ENCODE results near the gene HOXA5.

HOXA5 gene

DNA sequence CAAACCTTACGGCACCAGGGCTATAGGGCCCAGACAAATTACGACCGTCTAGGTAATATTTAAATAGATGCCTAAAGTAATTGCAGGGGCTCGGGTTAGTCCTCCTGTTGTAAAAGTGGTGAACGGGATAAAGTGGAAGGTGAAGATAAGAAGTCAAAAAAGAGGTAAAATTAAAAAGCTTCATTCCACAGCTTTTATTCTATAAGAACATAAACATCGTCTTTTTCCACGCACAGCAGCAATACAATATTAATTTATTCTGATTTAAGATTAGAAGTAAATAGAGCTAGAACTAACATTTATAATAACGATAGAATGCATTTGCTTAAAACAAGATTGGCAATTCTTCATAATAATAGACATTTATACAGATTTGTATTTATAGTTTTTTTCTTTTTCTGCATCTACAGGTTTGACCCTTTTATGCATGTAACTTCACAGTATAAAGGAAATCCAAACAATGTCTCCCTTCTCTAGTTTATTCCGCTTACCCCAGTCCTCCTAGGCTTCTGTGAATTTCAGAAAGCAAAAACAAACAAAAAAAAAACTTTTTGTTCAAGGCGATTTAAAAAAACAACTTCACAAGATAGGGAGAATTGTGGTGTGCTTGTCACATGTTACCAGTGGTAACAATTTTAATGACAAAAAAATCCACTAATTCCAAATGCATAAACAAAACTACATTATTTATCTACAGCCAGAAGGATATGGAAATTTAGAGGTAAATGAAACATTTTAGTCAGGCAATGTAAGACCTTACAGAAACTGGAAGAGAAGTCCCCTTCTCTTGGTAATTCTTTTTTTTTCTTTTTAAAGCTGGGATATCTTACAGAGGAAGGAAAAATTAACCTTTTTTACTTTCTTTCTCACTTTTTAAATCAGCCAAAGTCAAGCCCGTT lies 27.2 kb upstream of the HOXA5 start:
- TF ChIP-seq, protein P1, sequence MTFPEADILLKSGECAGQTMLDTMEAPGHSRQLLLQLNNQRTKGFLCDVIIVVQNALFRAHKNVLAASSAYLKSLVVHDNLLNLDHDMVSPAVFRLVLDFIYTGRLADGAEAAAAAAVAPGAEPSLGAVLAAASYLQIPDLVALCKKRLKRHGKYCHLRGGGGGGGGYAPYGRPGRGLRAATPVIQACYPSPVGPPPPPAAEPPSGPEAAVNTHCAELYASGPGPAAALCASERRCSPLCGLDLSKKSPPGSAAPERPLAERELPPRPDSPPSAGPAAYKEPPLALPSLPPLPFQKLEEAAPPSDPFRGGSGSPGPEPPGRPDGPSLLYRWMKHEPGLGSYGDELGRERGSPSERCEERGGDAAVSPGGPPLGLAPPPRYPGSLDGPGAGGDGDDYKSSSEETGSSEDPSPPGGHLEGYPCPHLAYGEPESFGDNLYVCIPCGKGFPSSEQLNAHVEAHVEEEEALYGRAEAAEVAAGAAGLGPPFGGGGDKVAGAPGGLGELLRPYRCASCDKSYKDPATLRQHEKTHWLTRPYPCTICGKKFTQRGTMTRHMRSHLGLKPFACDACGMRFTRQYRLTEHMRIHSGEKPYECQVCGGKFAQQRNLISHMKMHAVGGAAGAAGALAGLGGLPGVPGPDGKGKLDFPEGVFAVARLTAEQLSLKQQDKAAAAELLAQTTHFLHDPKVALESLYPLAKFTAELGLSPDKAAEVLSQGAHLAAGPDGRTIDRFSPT (tag by site-specific recombination; IDR thresholded peaks at IDR 0.05), result no peak
- TF ChIP-seq, protein P2, sequence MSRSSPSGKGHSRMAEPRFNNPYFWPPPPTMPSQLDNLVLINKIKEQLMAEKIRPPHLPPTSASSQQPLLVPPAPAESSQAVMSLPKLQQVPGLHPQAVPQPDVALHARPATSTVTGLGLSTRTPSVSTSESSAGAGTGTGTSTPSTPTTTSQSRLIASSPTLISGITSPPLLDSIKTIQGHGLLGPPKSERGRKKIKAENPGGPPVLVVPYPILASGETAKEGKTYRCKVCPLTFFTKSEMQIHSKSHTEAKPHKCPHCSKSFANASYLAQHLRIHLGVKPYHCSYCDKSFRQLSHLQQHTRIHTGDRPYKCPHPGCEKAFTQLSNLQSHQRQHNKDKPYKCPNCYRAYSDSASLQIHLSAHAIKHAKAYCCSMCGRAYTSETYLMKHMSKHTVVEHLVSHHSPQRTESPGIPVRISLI (tag by site-specific recombination; IDR thresholded peaks at IDR 0.05), result peak; percentile 28; the same call in 1 of the 2 replicates
- no peak for TF ChIP-seq ZNF2 (tag by site-specific recombination; IDR thresholded peaks at IDR 0.05)
- TF ChIP-seq ZNF510 (tag by site-specific recombination; IDR thresholded peaks at IDR 0.05; ENCODE audit: insufficient replicate concordance), result no peak
- TF ChIP-seq PRDM1 (tag by site-specific recombination; IDR thresholded peaks at IDR 0.05), result peak; percentile 54
- TF ChIP-seq, protein P3, sequence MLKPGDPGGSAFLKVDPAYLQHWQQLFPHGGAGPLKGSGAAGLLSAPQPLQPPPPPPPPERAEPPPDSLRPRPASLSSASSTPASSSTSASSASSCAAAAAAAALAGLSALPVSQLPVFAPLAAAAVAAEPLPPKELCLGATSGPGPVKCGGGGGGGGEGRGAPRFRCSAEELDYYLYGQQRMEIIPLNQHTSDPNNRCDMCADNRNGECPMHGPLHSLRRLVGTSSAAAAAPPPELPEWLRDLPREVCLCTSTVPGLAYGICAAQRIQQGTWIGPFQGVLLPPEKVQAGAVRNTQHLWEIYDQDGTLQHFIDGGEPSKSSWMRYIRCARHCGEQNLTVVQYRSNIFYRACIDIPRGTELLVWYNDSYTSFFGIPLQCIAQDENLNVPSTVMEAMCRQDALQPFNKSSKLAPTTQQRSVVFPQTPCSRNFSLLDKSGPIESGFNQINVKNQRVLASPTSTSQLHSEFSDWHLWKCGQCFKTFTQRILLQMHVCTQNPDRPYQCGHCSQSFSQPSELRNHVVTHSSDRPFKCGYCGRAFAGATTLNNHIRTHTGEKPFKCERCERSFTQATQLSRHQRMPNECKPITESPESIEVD (tag by site-specific recombination; IDR thresholded peaks at IDR 0.05), result peak; percentile 94
- no peak for TF ChIP-seq ZNF114 (tag by site-specific recombination; IDR thresholded peaks at IDR 0.05)
- peak; percentile 29; the same call in 1 of the 2 replicates for TF ChIP-seq KLF10 (tag by site-specific recombination; IDR thresholded peaks at IDR 0.05)
- peaks cover 8 to 24% of the 10 kb centered on the region in 2 experiments for H3K36me3 ChIP-seq (ENCODE audit: control insufficient read depth in 2 of 2, insufficient read depth in 1 of 2, low read length in 2 of 2)
- POLR2A ChIA-PET, result interaction anchor here (1.0 to 11.2 kb wide), 17 partner anchors 8 to 1315 kb away, joined by 3 to 237 read pairs (median 6); partner anchors contain the start of genes HOXA11, HOXA13 and HOXA7
- peak overlapping the region; percentile 76 for H3K4me3 ChIP-seq (ENCODE audit: low read depth, low read length)
- peaks cover 14% of the 10 kb centered on the region for H3K4me1 ChIP-seq (ENCODE audit: control insufficient read depth, insufficient read depth, low read length)
- H3K9me3 ChIP-seq (ENCODE audit: control insufficient read depth, insufficient read depth, low read depth, low read length), result no peaks in the 10 kb centered on the region
- peak overlapping the region; percentile 100 for H3K27ac ChIP-seq (ENCODE audit: extremely low read depth, low read depth, low read length)
- CTCF ChIA-PET, result interaction anchor here (0.8 to 1.9 kb wide), 7 partner anchors 9 to 317 kb away, joined by 3 to 15 read pairs (median 4); no protein-coding TSS in a partner anchor

- H3K4me1 ChIP-seq (ENCODE audit: control insufficient read depth, insufficient read depth, low read length), result peaks cover 8% of the 10 kb centered on the region; the same call in 1 of the 2 replicates
- CTCF ChIA-PET, result interaction anchor here (0.8 to 1.9 kb wide), 5 partner anchors 9 to 20 kb away, joined by 3 to 15 read pairs (median 4); no protein-coding TSS in a partner anchor
- H3K27ac ChIP-seq (ENCODE audit: extremely low read depth, low read depth, low read length), result peak overlapping the region; percentile 100
- H3K9me3 ChIP-seq (ENCODE audit: control insufficient read depth, insufficient read depth, low read depth, low read length), result no peaks in the 10 kb centered on the region
- peak overlapping the region; percentile 76 for H3K4me3 ChIP-seq (ENCODE audit: low read depth, low read length)
- POLR2A ChIA-PET, result interaction anchor here (1.0 to 11.2 kb wide), 16 partner anchors 7 to 1314 kb away, joined by 3 to 237 read pairs (median 8); partner anchors contain the start of genes HOXA11, HOXA13 and HOXA7
- H3K36me3 ChIP-seq (ENCODE audit: control insufficient read depth in 2 of 2, insufficient read depth in 1 of 2, low read length in 2 of 2), result peaks cover 8 to 28% of the 10 kb centered on the region in 2 experiments
- TF ChIP-seq ZNF785 (tag by site-specific recombination; IDR thresholded peaks at IDR 0.05), result no peak
- peak; percentile 92 for TF ChIP-seq GLIS2 (tag by site-specific recombination; IDR thresholded peaks at IDR 0.05)
- TF ChIP-seq ZNF626 (tag by site-specific recombination; IDR thresholded peaks at IDR 0.05), result no peak
- TF ChIP-seq, protein P2 (tag by site-specific recombination; IDR thresholded peaks at IDR 0.05), result no peak
- no peak for TF ChIP-seq ZNF341 (tag by site-specific recombination; IDR thresholded peaks at IDR 0.05; ENCODE audit: low read depth)
- no peak for TF ChIP-seq ZNF768 (tag by site-specific recombination; IDR thresholded peaks at IDR 0.05)
- TF ChIP-seq ZXDB (tag by site-specific recombination; IDR thresholded peaks at IDR 0.05), result no peak
- TF ChIP-seq ZNF223 (tag by site-specific recombination; IDR thresholded peaks at IDR 0.05), result no peak
- TF ChIP-seq ZNF585B (tag by site-specific recombination; IDR thresholded peaks at IDR 0.05), result no peak
- TF ChIP-seq ZNF776 (tag by site-specific recombination; IDR thresholded peaks at IDR 0.05; ENCODE audit: borderline replicate concordance), result no peak
- TF ChIP-seq ZNF311 (tag by site-specific recombination; IDR thresholded peaks at IDR 0.05; ENCODE audit: borderline replicate concordance), result no peak
- TF ChIP-seq PATZ1 (tag by site-specific recombination; IDR thresholded peaks at IDR 0.05), result peak; percentile 96
- peak; percentile 56 for TF ChIP-seq SP2 (tag by site-specific recombination; IDR thresholded peaks at IDR 0.05)
- no peak for TF ChIP-seq ZNF169 (tag by site-specific recombination; IDR thresholded peaks at IDR 0.05)
These were observed 26.4 kb upstream of the HOXA5 start for GRCh38 chr7:27169658-27170425.
